NCI-H1694 treated with DMSO at 0.1 percent for 48 hours (cell line): ENCODE measurements around the gene BRINP1.

Source experiments
- DNase-seq: peaks from one replicate; lab custom pipeline; 2025; lab: John Stamatoyannopoulos, UW

Gene BRINP1

DNA sequence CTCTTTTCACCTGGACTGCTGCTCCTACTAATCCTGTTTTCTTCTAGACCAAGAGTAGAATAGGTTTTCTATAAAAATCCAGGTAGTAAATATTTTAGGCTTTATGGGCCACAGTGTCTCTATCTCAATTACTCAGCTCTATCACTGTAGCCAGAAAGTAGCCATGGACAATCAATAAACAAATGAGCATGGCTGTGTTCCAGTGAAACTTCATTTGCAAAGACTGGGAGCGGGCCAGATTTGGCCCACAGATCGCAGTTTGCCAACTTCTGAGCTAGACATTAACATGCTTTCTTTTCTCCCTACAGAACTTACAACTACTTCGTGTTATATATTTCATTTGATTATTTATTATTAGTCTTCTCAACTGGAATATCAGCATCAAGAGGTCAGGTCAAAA, 30.2 kb downstream of the BRINP1 start:
- no peak for DNase-seq

DNA sequence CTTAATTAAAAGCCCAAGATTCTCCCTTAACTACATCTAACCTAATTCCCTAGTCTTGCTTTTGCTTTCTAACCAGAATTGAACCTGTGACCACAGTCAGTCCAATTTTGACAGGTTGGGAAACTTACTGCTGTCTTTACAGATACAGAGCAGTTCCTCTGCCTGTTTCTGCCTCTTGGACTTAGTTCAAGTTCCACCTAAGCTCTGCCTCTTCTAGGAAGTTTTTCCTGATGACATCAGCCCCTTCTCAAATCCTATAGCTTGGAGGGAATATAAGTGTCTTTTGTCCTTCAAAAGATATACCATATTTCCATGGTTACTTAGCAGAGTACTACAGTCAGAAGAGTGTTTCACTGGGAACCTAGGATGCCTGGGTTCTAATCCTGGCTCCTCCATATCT, 31.7 kb downstream of the BRINP1 start:
- DNase-seq, result no peak

DNA sequence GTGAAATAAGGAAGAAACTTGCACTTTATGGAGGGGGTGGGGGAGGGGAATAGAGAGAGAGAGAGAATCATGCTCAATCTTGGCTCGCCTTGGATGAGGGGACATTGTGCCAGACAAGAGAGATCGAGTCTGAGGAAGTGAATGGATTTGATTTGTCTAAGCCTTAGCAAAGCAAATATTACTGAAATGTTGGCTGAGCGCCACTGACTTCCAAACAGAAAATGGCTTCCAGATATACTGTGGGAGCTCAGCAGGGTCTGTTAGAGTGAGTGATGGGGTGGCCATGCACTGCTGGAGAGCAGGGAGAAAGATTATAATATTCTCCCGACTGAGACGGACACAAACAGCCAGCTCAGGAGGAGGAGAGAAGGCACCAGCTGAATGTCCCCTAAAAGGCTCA, 34.5 kb downstream of the BRINP1 start:
- no peak for DNase-seq

DNA sequence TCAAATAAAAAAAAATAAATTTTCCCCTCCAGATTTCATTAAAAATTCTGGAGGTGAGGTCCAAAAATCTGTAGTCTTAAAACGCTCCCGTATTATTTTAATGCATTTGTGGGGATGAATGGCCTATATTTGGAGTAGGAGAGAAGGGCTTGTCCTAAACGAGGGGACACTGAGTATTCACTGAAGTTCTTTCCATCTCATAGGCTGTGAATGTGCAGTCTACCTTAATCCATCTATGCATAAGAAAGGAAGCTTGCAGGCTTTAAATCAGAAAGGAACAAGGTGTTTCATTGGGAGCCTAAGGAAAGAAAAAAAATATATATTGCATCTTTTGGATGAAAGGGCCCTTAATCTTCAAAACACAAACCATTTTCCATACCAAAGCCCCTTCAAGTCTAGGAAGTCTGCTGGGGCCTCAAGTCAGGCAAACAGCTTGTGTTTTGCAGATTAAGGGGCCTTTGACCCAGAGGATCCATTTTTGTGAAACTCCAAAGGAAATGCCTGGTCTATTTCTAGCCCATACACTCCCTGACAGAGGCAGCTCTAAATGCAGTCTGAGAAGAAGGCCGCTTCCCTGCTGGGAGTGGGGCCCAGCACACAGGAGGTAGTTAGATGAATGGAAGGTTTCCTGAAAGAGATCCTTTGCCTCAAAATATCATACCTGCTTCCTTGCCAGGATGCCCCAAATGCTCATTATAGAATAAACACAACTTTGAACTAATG, 35.6 kb downstream of the BRINP1 start:
- DNase-seq, result no peak

DNA sequence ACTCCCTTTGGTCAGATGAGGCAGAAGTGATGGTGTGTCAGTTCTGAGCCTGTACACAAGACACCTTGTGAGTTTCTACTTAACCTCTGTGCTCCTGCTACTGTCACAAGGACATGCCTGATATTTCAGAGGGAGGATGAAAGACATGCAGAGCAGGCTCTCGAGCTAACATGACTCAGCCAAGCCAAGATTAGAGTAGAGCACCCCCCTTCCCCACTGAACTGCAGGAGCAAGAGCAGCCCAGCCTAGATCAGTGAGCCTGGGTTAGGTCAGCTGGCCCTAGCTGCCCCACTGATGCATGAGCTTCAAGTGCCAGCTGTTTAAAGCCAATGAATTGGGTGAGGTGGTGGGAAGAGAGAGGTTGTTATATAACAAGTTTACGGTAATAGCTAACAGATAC, 36.7 kb downstream of the BRINP1 start:
- no peak for DNase-seq

DNA sequence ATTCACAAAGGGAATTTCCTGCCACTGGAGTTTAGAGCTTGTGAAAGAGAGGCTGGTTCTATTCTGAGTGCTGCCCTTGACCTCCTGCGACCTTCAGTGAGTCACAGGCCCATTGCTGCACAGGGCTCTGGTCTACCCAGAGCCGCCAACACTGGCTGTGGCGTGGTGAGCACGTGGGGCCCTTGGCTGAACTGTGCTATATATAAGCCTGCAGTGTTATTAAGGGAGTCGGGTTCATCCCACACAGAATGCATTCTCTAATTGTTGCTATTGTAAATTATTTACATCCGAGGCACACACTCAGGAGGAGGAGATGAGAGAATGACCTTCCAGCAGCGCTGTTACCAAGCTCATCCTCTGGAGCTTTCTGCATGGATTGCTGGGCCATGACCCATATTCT, 47.1 kb downstream of the BRINP1 start:
- DNase-seq, result no peak

DNA sequence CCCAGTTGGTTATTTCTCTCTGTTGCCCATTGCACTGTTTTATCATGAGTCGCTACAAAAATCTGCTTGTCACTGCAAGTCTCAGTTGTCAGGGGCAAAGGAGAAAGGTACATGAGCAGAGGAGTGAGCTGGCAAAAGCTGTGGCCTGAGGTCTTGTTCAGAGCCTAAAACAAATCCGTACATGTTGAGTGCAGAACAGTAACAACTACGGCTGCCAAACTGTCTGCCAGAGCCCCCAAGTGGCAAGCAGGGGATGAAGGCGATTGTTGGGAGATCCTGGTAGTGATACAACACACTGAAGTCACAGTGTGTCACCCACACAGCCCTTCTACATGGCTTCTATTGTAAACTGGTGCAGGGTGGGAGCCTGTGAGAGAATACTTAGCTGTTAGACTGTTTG, 50.9 kb downstream of the BRINP1 start:
- DNase-seq, result peak; percentile 1

DNA sequence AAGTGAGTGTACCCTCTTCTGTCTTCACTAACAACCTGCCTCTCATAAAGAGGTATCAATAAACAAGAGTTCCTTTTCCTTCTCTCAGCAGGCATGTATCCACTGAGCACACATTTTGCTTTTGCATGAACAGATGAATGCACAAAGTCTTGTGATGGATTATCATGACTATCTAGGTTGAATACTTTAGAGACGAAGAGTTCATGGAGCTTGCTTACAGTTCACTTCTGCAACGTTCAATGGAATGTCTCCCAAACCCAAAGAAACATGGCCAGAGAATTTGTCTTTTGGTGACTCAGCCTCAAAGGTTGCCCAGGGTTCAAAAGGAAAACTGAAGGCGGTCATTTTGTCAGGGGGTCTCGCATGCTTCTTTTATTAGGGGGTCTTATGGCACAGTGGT, 55.4 kb downstream of the BRINP1 start:
- DNase-seq, result no peak

DNA sequence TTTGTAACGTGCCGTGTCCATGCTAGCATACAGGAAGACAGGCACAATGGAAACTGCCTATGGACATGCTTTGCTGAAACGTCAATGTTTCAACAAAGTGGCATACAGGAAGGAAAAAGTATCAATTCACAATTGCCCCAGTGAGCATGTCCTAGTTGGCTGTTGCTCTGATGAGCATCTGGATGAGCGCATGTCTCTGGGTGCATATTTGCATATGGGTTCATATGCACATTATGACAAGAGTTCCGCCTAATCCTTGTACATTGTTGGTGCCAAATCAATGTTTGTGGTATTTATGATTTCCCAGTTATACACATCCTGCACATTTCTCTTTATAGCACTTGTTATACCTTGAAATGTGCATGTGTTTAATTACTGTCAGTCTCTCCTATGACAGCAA, 58.5 kb downstream of the BRINP1 start:
- DNase-seq, result no peak

DNA sequence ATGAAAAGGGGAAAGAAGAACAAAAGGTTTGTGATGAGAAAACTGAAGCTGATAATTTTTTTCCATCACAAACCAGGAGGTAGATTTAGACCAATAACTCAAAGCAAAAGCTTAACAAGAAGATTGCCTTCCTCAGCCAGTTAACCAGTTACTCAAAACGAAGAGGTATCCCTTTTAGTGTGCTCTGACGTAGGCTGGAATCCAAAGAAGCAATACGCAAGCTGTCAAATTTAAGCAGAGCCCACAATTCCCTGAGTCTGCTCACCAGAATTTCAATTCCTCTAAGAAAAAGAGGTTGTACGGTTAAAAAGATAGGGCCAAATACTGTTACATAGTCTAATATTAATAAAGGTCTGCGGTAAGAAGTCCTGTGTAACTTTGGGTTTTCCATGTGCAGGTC, 61.8 kb downstream of the BRINP1 start:
- DNase-seq, result no peak

DNA sequence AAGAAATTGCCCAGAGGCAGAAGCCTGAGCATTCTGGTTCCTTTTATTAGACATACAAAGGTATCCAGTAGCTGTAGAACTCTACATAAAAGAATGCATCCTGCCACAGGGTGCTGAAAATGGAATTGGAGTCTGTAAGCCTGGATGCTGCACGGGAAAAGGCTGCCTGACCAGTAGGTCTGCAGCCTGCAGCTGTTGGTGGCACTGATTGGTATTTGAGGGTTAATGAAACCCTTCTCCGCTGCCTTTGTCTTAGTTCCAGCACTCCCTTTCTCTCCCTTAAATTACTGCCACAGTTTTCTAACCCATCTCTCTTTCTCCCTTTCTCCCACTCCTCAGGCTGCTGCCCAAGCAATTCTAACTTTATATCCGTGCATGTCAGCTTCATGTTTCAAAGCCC, 64.7 kb downstream of the BRINP1 start:
- no peak for DNase-seq

DNA sequence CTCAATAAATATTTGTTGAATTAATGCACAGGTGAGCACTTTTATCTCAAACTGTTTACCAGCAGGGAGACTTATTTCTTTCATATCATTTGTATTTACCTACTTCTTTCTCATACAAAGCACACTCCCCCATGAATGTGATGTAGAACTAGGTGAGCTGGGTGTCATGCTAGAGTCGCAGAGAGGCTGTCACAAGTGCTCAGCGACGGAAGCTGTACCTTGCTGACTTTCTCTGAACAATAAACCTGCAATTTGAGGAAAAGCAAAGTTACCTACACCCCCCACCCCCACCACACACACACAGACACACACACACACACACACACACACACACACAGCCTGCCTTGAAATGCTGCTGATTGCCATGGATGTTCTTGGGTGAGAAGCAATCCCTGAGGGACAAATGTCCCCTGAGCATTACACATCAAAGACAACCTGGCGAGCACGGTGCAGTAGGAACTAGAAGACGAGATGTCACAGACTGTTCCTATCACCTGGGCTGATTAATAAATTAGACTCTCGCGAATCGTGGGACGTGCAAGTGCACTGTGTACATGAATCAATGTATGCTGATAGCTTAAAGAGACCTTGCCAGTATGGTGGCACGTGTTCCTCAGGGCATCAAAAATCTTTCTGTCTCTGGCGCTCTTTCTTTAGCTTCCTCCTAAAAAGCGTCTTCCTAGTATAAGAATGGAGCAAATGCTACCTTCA, 66.1 kb downstream of the BRINP1 start:
- DNase-seq, result no peak

DNA sequence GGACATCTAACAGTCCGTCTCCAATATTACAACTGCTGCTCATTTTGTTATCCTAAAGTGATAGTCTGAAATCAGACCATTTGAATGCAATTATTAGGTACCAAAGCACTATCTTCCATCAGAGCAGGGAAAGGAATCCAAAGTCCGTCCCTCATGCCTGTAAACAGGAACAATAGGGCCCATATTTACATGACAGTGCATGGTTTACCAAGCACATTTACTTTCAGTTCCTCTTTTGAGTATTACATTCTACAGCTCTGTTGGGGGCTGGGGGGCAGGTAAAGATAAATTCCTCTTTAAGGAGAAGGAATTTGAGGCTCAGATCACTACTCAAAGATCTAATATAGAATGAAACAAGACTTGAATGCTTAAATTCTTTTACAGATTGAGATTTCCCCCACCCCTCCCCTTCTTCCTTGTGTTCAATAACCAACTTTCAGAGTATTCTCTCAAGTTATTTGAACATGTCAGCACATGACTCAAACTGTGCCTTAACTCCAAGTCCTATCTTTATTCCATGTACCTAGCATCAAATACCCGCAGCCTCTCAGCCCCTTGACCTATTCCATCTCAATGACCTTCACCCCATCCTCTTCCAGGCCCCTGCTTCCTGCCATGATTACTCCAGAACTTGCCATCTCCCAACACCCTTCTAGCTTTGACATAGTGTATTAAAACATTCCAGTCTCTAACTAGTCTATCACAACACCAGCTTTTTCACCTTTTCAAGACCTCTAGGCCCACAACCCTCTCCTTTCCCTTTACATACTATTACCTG, 71.0 kb downstream of the BRINP1 start:
- DNase-seq, result no peak

DNA sequence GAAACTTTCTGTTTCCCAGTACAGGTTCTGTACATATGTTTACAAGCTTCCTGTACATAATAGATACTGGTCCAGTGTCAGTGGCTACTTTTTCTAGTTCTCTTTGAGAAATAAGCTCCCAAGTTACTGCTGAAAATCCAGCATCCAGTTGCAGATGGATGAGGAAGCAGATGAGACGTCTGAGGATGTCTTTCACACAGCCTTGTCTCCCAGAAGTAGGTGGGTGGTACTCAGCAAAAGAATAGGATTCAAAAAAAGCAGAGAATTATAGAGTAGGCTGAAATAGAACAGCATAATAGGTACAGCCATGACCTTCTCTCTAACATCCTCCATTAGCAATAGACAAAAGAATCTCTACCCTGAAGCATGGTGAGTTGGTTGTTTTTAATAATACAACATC, 77.7 kb downstream of the BRINP1 start:
- no peak for DNase-seq

DNA sequence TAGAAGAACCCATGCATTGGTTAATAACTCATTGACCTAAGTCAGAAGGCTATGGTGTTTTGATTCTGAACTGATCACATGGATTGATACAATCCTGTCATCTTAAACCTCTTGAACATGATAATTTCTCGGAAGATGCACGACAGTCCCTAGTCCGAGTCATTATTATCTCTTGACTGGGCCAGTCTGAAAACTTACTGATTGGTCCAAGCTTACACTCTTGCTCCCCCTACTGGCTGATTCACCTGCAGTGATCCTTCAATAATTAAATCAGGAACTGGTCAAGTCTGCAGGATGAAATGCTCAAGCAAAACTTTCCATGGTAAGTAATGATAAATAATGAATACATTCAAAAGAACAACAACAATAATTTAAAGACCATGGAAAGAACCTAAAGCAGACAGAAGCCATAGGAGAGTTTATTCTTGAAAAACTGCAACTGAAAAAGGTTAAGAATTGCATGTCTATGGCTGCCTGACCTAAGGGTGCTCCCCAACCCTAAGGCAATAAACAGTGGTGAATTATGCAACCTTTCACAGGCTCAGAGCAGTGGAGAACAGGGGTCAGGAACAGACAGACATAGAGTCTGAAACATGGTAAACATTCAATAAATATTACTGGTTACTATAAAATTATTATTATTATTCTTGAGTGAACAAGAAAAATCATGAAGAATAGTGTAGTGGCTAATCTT, 79.3 kb downstream of the BRINP1 start:
- DNase-seq, result no peak

DNA sequence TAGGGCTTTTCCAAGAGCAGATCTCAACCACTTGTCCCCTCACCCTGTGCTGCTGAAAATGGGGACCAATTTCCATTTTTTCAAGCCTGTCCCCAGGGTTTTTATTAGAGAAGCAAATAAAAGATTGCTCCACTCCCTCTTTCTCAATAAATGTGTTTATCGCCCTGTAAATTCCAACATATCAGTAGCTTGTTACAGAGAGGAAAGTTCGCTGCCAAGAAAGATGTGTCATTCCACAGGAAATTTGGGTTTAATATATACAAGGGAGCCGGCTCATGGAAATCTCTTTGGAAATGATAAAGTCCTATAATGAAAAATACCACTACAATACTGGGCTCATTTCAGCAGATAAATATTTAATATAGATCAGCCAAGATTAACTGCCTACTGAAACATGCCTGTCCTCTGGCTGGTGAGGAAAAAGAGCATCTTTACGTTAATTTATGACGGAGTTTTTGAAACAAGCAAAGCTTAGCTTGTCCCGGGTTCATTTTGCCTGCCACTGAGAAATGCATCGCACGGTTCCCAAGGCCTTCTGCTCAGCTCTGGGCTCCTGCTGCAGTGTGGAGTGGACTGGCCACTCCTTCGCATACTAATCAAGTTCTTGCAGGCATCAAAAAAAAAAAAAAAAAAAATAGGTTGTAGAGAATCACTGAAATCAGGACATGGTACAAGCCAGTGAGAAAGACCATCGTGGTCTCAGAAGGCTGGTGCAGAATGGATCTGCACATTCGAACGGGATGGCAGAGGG, 84.5 kb downstream of the BRINP1 start:
- DNase-seq, result no peak

DNA sequence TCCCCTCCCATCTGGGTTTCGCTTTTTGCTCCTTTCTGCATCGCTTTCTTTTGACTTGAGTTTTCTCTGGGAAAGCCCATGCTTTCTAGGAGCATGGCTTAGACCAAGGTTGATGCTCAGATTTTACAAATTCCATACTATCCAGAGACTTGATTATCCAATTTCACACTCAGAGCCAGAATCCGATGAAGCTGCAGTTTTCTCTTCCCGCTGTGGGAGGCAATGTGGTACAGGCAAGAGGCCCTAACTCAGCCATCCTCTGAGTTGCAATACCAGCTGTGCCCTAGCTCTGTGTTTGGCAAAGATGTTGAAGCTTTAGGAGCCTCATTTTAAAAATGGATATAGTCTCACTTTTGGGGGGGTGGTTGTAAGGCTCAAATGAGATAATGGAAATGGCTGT, 85.1 kb downstream of the BRINP1 start:
- DNase-seq, result peak; percentile 56

DNA sequence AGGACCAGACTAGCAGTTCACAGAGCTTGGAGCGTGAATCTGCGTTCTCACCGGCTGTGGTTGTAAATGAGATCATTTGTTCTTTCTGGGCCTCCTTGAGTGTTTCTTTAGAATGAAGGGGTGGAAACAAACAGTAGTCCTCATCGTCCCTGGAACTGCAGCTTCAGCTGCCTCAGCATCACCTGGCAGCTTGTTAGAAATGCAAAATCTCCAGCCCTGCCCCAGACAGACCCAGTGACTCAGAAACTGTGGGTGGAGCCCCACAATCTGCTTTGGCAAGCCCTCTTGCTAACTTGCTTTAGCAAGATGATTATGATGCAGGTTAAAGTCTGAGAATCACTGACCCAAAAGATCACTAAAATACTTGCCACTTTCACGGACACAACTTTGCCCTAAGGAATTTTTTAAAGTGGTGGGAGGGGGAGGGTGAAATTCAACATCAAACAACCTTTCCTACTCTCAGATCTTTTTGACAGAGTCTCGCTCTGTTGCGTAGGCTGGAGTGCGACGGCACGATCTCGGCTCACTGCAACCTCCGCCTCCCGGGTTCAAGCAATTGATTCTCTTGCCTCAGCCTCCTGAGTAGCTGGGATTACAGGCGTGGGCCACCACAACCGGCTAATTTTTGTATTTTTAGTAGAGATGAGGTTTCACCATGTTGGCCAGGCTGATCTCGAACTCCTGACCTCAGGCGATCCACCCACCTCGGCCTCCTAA, 86.0 kb downstream of the BRINP1 start:
- DNase-seq, result peak; percentile 7

DNA sequence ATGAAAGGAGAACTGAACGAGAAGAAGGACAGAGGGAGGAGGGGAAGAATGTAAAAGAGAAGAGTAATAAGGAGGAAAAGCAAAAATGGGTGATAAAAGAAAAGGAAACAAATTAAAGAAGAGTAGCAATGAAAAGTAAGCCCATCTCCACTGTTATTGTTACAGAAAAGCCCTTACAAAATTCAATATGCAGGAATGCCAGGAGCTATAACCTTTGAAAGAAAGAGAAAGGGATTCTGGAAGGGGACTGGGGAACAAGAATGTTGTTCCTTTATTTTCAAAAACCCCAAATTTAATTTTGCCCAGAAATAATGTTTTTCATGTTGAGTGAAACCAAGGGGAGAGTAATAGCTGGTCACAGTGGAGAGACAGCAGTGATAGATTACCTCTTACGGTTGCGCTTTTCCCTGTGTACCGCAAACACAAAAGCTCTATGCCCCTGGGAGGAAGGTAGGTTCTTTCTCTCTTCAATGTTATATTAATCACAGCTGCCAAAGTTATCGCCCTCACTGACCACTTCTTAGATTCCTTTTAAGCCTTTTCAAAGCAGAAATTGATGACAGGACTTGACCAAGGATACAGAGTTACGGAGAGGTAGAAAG, 86.7 kb downstream of the BRINP1 start:
- DNase-seq, result no peak

DNA sequence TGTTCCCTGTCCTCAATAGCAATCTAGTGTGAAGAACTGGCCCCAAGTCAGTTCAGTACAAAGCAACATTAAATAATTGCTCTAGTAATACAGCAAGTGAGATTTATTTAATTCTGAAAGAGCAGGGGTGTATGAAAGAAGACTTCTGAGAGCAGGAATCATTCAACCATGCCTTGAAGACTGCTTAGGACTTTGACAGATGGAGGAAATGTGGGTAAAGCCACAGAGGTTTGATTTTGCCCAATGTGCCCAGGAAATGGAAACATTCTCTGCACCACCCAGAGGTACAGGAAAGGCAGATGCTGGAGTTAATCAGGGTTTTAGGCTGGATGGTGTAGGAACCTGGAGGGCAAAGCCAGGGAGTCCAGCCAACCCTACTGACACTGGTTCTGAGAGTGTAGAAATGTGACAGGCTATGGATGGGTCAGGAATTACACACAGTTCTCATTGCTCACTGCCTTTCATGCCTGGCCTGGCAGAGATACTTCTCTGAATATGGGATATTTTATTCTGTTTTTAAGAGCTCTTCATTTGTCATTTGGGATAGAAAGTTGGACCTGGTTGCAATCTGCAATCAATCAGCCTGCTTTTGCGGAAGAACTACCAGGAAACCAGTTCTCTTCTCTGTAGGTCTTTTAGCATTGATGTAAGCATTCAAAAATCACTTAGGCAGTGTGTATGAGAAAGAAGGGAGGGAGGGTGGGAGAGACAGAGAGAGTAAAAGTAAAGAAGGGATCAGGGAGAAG, 88.3 kb downstream of the BRINP1 start:
- peak; percentile 3 for DNase-seq
